Rectal smooth muscle tissue (tissue), 1 donor: ENCODE data around the gene CYP27C1.
"Not testable (repeated sequence)": the region's sequence is repeated elsewhere in the genome, so short reads cannot be mapped to it uniquely, and the experiment has no call there.

ENCODE experiments used
- H3K27ac ChIP-seq: one replicate; pipeline ENCODE4 v1.7.0; 2013; ENCODE audit warnings: low read depth, low read length, inconsistent platforms
- H3K27me3 ChIP-seq: one replicate; pipeline ENCODE4 v1.7.0; 2013; ENCODE audit warnings: low read length; ENCODE audit not compliant: control insufficient read depth, insufficient read depth
- H3K36me3 ChIP-seq: one replicate; pipeline ENCODE4 v1.7.0; 2013; ENCODE audit warnings: low read length; ENCODE audit not compliant: control insufficient read depth, insufficient read depth
- H3K4me1 ChIP-seq: one replicate; pipeline ENCODE4 v1.7.0; 2013; ENCODE audit warnings: low read length; ENCODE audit not compliant: control insufficient read depth, insufficient read depth
- H3K4me3 ChIP-seq: one replicate; pipeline ENCODE4 v1.7.0; 2013; ENCODE audit warnings: low read length
- H3K9ac ChIP-seq: one replicate; pipeline ENCODE4 v1.7.0; 2013; ENCODE audit warnings: low read length

CYP27C1 gene

DNA sequence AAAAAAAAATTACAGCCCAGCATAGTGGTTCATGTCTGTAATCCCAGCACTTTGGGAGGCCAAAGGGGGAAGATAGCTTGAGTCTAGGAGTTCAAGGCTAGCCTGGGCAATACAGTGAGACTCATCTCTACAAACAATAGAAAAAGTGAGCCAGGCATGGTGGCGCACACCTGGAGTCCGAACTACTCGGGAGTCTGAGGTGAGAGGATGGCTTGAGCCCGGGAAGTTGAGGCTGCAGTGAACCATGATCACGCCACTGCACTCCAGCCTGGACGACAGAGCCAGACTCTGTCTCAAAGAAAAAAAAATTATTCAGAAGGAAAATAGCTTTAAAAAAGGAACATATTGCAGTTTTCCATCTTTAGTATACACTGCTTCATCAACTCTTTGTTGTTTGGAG is 47.8 kb downstream of the CYP27C1 start:
- H3K4me3 ChIP-seq, result no peak overlapping the region
- H3K4me1 ChIP-seq, result peaks cover 28% of the 10 kb centered on the region
- no peaks in the 10 kb centered on the region for H3K36me3 ChIP-seq
- no peaks in the 10 kb centered on the region for H3K27me3 ChIP-seq
- no peak overlapping the region for H3K27ac ChIP-seq
- no peak overlapping the region for H3K9ac ChIP-seq

DNA sequence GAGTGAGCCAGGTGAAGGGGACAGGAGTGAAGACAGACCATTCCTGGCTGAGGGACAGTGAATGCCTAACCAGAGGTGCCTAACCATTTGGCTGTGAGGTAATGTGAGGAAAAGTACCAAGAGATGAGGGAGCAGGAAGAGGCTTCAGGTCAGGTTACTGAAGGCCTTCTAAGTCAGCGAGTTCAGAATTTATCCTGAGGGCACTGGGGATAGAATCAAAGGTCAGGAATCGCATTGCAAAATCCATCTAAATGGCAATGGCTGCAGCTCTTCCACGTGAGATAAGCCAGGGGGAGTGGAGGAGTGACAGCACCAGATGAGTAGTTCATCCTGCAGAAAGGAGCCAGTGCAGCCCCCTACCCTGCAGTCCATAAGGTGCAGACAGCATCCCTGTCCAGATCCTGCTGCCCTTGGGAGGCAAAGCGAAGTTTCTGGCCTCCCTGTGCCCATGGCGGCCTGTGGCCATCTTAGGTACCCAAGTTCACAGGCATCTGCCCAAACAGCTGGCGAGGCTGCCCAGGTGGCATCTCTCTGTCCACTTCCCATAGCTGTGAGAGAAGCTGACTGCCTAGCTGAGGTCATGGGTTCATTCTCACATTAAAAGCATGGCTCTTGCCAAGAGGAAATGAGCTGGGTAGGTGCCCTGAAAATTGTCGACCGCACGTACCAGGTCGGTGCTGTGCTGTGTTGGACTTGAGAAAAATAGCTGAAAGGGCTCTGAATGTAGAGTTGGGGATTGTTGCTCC is 49.5 kb downstream of the CYP27C1 start:
- Histone ChIP-seq H3K9ac (no peak overlapping the region), H3K27ac (no peak overlapping the region), H3K4me1 (peaks cover 11% of the 10 kb centered on the region), H3K27me3 (no peaks in the 10 kb centered on the region), H3K4me3 (no peak overlapping the region), H3K36me3 (no peaks in the 10 kb centered on the region)

DNA sequence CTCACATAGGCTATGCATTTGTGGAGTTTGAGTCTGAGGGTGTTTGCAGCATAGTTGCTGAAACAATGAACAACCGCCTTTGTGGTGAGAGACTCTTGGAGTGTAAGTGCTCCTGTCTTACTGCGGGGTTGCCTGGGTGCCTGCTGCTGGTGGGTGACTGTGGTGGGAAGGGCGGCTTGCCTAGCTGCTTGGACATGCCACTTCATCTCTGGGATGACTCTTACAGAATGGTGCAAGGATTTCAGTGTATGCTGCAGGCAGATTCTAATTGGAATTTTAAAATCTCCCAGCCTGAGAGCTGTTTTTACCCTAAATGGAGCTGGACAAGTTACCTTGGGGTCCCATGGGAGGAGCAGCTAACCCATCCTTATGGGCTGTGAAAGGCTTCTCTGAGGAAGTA is 50.1 kb downstream of the CYP27C1 start:
- H3K9ac ChIP-seq, result no peak overlapping the region
- peaks cover 5% of the 10 kb centered on the region for H3K4me1 ChIP-seq
- H3K27ac ChIP-seq, result no peak overlapping the region
- H3K4me3 ChIP-seq, result no peak overlapping the region
- H3K36me3 ChIP-seq, result no peaks in the 10 kb centered on the region
- no peaks in the 10 kb centered on the region for H3K27me3 ChIP-seq

DNA sequence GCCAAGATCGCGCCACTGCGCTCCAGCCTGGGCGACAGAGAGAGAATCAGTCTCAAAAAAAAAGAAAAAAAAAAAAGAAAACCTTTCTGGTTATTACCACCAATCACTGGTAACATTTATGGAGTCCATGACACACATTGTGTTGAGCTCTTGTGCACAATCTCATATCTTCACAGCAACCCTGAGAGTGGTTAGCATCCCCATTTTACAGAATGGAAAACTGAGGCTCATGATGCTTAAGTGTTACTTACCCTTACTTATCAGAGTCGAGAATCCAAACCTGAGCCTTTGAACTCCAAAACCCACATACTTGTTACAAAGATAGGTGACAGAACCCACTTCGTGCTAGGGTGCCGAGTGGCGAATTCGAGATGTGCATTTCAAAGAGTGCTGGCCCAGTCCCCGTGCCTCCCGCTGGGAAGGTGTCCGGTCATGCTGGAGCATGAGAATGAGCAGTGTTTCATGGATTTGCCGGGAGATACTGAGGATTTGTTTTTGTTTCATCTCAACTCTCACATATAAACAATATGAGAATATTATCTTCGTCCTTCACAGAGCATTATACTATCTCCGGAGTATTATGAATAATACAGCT is 50.9 kb downstream of the CYP27C1 start:
- Histone ChIP-seq H3K9ac (no peak overlapping the region), H3K27ac (no peak overlapping the region), H3K4me1 (no peaks in the 10 kb centered on the region), H3K36me3 (no peaks in the 10 kb centered on the region), H3K4me3 (no peak overlapping the region), H3K27me3 (no peaks in the 10 kb centered on the region)

DNA sequence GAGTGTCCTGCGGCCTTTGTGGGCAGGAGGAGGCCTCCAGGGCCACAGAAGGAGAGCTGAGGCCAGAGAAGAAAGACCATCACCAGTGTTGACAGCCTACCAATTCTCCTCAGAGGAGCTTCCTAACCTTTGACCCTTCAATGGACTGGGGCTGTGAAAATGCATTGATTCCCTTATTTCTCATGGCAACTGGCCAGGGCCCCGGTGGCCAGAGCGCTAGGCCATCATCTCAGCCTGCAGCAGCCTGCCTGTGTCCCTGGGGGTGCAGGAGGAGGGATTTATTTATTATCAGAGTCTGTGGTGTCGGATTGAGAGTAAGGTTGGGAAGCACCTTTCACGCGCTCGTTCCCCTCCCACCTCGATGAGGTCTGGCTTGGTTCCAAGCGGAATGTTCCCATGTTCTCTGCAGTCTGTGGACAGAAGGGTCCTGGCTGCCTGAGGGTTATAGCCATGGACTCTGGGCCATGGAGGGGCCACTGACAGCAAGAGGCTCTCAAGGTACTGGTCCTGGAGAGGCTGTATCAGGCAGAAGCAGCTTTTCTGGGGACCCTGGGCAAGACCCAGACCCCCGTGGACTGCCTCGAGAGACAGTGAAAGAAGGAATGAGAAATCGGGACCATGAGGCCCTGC is 53.8 kb downstream of the CYP27C1 start:
- no peaks in the 10 kb centered on the region for H3K27me3 ChIP-seq
- H3K4me1 ChIP-seq, result no peaks in the 10 kb centered on the region
- H3K9ac ChIP-seq, result no peak overlapping the region
- H3K36me3 ChIP-seq, result no peaks in the 10 kb centered on the region
- no peak overlapping the region for H3K27ac ChIP-seq
- no peak overlapping the region for H3K4me3 ChIP-seq

- Histone ChIP-seq H3K9ac (no peak overlapping the region), H3K27ac (no peak overlapping the region), H3K4me3 (no peak overlapping the region), H3K27me3 (no peaks in the 10 kb centered on the region), H3K36me3 (no peaks in the 10 kb centered on the region), H3K4me1 (no peaks in the 10 kb centered on the region)
These were observed 54.6 kb downstream of the CYP27C1 start for GRCh38 chr2:127165539-127165935.

DNA sequence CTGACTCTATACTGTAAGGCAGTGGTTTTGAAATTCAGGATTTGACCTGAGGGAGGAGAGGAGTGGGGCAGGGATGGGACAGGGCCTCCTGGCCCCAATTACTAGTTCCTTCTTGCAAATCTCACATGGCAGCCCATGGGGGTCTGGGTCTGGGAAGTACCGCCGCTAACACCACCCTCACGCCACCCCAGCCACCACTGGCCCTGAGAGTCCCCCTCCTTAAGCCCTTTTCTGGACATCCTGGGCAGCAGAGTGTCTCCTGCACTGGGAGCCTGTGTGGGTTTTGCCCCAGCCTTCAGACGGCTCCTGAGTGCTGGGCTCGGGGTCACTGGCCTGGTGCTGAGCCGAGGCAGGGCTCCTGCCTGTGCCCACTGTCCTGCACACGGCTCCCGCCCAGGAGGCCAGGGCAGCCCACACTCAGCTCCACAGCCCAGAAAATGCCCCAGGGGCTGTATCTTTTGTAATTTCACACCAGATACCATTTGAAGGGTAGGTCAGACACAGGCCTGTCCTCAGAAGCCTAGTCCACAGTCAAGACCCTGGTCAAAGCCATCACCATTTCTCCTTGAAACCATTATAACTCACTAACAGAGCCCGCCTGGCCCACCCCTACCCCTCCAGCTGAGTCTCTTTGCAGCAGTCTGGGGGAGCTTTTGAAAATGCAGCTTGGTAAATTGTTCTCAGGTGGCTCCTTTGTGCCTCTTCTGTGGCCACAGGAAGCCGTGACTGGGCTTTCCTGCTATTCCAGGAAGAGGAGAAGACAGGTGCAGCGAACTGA is 55.1 kb downstream of the CYP27C1 start:
- H3K27me3 ChIP-seq, result no peaks in the 10 kb centered on the region
- no peaks in the 10 kb centered on the region for H3K4me1 ChIP-seq
- H3K4me3 ChIP-seq, result no peak overlapping the region
- H3K27ac ChIP-seq, result no peak overlapping the region
- no peak overlapping the region for H3K9ac ChIP-seq
- no peaks in the 10 kb centered on the region for H3K36me3 ChIP-seq

GRCh38 chr2:127163921-127164320 is 56.2 kb downstream of the CYP27C1 start:
- no peak overlapping the region for H3K27ac ChIP-seq

GRCh38 chr2:127163090-127163406 is 57.1 kb downstream of the CYP27C1 start:
- H3K27me3 ChIP-seq, H3K9ac ChIP-seq, H3K27ac ChIP-seq, H3K36me3 ChIP-seq, H3K4me1 ChIP-seq, H3K4me3 ChIP-seq: not testable (repeated sequence)

More at GRCh38 chr2:127163921-127164320, 56.2 kb downstream of the CYP27C1 start:
- Histone ChIP-seq H3K9ac (no peak overlapping the region), H3K4me1 (no peaks in the 10 kb centered on the region), H3K36me3 (no peaks in the 10 kb centered on the region), H3K4me3 (no peak overlapping the region), H3K27me3 (no peaks in the 10 kb centered on the region)

- Histone ChIP-seq H3K9ac (no peak overlapping the region), H3K27ac (no peak overlapping the region), H3K4me1 (no peaks in the 10 kb centered on the region)
These were observed 57.6 kb downstream of the CYP27C1 start for GRCh38 chr2:127162261-127163089.

DNA sequence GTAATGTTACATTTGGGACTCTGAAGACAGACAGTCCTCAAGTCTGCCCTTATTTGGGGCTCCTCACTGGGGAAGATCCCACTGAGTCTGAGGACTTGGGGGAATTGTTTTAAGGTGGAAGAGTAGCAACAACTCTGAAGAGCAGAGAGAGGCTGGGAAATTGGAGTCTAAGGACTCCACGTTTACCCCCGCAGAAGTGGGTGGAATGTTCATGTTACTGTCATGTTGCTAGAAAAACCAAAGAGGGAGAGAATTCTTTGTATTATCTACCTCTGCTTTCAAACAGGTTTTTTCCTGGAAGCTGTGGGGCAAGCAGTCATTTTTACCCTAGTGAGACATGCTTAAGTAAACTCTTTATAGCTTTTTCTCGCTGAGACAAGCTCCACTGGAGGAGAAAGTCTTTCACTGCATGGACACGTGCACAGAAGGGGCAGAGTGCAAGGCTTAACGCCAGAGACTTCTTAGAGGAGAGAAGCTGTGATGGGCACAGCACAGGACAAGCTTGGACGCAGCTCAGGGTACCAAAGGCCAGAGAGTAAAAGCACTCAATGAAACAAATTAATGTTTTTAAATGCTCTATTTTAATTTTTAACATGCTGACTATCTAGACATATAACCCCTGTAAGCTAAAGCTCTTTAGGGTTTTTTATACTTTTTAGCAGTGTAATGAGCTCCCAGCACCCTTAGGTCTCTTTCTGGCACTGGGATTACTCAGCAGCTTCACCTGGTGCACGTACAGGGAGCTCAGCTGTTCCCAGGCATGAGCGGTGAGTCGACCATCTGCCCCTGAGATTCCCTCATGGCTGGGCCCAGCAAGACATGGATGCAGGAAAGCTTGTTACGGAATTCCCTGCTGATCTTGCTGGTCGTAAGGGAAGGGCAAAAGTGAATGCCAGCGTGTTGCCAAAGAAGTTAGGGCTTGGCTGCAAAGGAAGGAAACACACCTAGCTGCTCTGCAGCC is 58.6 kb downstream of the CYP27C1 start:
- no peak overlapping the region for H3K27ac ChIP-seq
- no peaks in the 10 kb centered on the region for H3K27me3 ChIP-seq
- H3K4me1 ChIP-seq, result no peaks in the 10 kb centered on the region
- no peak overlapping the region for H3K4me3 ChIP-seq
- H3K36me3 ChIP-seq, result no peaks in the 10 kb centered on the region
- H3K9ac ChIP-seq, result no peak overlapping the region

More at GRCh38 chr2:127162261-127163089, 57.6 kb downstream of the CYP27C1 start:
- no peaks in the 10 kb centered on the region for H3K36me3 ChIP-seq
- H3K27me3 ChIP-seq, result no peaks in the 10 kb centered on the region
- no peak overlapping the region for H3K4me3 ChIP-seq
